Thoracic aorta (tissue), 2 donors: ENCODE measurements around the gene TCEAL4. TPM values are rescaled to one million over a fixed set of nuclear protein-coding genes. Genes with fewer than 3 reads are reported as not detected.

ENCODE experiments used
- ATAC-seq: fragments of 150-250 bp; one replicate; pipeline ENCODE4 v1.8.0; 2017; ENCODE audit warnings: low read depth; ENCODE audit not compliant: insufficient number of reproducible peaks, low FRiP score
- DNase-seq: peaks from one replicate; pipeline ENCODE4 v3.0.0-alpha.2; 2020; ENCODE audit warnings: low spot score
- H3K27ac ChIP-seq, 2 donors: fragments of 200-600 bp; sonication (generic); 1 replicate in 1 of 2; 2 replicates in 1 of 2; pipeline ENCODE4 v1.5.1; 2016; ENCODE audit warnings: mild to moderate bottlenecking in 2 of 2, moderate library complexity in 2 of 2
- H3K27me3 ChIP-seq: fragments of 200-600 bp; sonication (generic); replicated peaks from 2 replicates; pipeline ENCODE4 v1.6.0; 2016; ENCODE audit warnings: mild to moderate bottlenecking; ENCODE audit not compliant: insufficient read depth
- H3K36me3 ChIP-seq: fragments of 200-600 bp; sonication (generic); one replicate; pipeline ENCODE4 v1.5.1; 2016
- H3K4me1 ChIP-seq, 2 donors: fragments of 200-600 bp; sonication (generic); 1 replicate in 1 of 2; 2 replicates in 1 of 2; pipeline versions ENCODE4 v1.5.1 to v1.6.0; 2016; ENCODE audit warnings: low read depth in 2 of 2, mild to moderate bottlenecking in 1 of 2; ENCODE audit not compliant: control insufficient read depth in 1 of 2
- H3K4me3 ChIP-seq: fragments of 200-600 bp; sonication (generic); 2 replicates; pipeline ENCODE4 v1.5.1; 2016; ENCODE audit warnings: mild to moderate bottlenecking
- H3K9me3 ChIP-seq: fragments of 200-600 bp; sonication (generic); 2 replicates; pipeline ENCODE4 v1.5.1; 2016
- total RNA-seq, 2 donors: library from RNA; depleted of rRNA; stranded (reverse); fragments of >200 nt; gene quantifications; one replicate each; pipeline versions ENCODE4 v1.1.0 to v1.2.3, GENCODE V29; 2016
- TF ChIP-seq, protein P1 (sequence below): fragments of 200-600 bp; sonication (generic); IDR thresholded peaks from one replicate; pipeline ENCODE4 v1.5.1; 2019; ENCODE audit warnings: antibody characterized with exemption

TCEAL4 gene
- total RNA-seq, 2 donors from 2014 or later: 334 to 386 TPM

DNA sequence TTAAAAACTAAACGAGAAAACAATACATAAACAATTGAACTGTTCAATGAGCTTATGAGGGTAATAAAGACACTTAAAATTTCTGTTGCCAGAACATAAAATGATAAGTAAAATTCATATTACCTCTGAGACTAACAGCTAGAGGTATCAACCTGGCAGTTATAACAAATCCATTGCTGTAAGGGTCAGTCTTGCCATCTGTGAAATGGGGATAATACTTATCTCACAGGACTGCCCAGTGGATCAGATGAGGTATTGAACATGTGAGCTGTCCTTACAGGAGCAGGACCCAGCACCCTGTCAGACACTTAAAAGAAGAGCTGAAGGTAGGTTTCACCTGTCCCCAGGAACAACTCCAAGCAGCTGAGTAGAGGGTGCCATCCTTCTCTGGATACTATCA, 25.0 kb downstream of the TCEAL4 start:
- Histone ChIP-seq H3K27me3 (no peaks in the 10 kb centered on the region), H3K4me1 (peaks cover 0 to 6% of the 10 kb centered on the region in 2 donors), H3K9me3 (no peaks in the 10 kb centered on the region), H3K4me3 (no peak overlapping the region), H3K27ac (no peak overlapping the region), H3K36me3 (no peaks in the 10 kb centered on the region)
- DNase-seq: no peak
- no peak for ATAC-seq
- TF ChIP-seq, protein P1, sequence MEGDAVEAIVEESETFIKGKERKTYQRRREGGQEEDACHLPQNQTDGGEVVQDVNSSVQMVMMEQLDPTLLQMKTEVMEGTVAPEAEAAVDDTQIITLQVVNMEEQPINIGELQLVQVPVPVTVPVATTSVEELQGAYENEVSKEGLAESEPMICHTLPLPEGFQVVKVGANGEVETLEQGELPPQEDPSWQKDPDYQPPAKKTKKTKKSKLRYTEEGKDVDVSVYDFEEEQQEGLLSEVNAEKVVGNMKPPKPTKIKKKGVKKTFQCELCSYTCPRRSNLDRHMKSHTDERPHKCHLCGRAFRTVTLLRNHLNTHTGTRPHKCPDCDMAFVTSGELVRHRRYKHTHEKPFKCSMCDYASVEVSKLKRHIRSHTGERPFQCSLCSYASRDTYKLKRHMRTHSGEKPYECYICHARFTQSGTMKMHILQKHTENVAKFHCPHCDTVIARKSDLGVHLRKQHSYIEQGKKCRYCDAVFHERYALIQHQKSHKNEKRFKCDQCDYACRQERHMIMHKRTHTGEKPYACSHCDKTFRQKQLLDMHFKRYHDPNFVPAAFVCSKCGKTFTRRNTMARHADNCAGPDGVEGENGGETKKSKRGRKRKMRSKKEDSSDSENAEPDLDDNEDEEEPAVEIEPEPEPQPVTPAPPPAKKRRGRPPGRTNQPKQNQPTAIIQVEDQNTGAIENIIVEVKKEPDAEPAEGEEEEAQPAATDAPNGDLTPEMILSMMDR: no peak

DNA sequence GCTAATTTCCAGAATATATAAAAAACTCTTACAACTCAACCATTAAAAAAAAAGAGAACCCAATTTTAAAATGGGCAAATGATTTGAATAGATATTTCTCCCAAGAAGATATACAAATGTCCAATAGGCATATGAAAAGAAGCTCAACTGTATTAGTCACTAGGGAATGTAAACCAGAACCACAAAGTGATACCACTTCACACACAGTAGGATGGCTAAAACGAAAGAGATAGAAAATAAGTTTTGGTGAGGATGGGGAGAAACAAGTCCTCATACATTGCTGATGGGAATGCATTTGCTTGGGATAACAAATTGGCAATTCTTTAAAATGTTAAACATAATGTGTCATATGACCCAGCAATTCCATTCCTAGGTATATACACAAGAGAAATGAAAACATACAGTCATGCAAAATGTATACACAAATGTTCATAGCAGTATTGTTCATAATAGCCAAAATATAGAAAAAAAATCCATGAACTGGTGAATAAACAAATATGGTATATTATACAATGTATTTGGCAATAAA, 28.1 kb downstream of the TCEAL4 start:
- TF ChIP-seq, protein P1: no peak
- ATAC-seq: no peak
- no peaks in the 10 kb centered on the region for H3K4me1 ChIP-seq

DNA sequence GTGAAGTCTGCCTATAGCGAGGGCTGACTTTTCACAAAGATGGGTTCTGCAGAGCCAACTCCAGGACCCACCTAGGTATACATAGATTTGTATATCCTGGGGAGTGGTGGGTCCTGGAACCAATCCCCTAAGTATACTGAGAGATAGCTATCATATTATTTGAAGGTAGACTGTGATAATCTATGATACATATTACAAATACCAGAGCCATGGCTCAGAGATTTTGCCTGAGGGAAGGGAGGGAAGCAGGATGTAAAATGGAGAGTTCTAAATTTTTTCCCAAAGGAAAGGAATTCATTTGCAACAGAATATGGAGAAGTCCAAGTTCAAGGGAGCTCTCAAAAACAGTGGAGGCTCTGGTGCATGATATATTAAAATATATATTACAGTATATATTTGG, 29.7 kb downstream of the TCEAL4 start:
- no peaks in the 10 kb centered on the region for H3K36me3 ChIP-seq

More for the DNA sequence above, 28.1 kb downstream of the TCEAL4 start:
- H3K36me3 ChIP-seq: no peaks in the 10 kb centered on the region
- no peaks in the 10 kb centered on the region for H3K27me3 ChIP-seq
- no peak overlapping the region for H3K4me3 ChIP-seq
- DNase-seq: no peak
- no peaks in the 10 kb centered on the region for H3K9me3 ChIP-seq
- H3K27ac ChIP-seq: no peak overlapping the region

DNA sequence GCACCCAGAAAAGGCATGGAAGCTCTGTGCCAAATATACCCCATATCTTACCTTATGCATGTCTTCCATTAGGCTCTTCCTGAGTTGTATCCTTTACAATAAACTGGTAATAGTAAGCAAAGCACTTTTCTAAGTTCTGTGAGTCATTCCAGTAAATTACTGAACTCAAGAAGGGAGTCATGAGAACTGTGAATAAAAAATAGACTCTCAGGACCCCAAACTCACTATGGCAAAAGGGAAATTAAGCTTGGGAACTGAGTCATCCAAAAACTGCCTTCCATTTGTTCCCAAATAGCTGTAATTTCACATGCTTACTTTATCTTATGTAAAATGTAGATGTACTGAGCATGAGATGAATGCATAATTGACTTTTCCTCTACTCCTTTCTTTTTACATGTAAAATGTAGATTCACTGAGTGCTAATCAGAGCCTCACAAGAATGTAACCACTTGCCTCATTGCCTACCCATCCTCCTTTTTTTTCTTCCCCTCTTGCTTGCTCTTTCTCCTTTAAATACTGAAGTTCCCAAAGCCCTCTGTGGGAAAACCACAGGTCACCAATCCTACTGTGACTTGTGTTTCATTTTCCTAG, 30.6 kb downstream of the TCEAL4 start:
- Histone ChIP-seq H3K36me3 (no peaks in the 10 kb centered on the region), H3K27ac (no peak overlapping the region), H3K4me1 (no peaks in the 10 kb centered on the region), H3K9me3 (no peaks in the 10 kb centered on the region), H3K4me3 (no peak overlapping the region), H3K27me3 (no peaks in the 10 kb centered on the region)
- no peak for DNase-seq
- no peak for ATAC-seq
- TF ChIP-seq, protein P1: no peak

More for the DNA sequence above, 29.7 kb downstream of the TCEAL4 start:
- Histone ChIP-seq H3K27me3 (no peaks in the 10 kb centered on the region), H3K27ac (no peak overlapping the region), H3K4me3 (no peak overlapping the region), H3K4me1 (no peaks in the 10 kb centered on the region), H3K9me3 (no peaks in the 10 kb centered on the region)
- ATAC-seq (no peak), DNase-seq (no peak)
- TF ChIP-seq, protein P1: no peak

DNA sequence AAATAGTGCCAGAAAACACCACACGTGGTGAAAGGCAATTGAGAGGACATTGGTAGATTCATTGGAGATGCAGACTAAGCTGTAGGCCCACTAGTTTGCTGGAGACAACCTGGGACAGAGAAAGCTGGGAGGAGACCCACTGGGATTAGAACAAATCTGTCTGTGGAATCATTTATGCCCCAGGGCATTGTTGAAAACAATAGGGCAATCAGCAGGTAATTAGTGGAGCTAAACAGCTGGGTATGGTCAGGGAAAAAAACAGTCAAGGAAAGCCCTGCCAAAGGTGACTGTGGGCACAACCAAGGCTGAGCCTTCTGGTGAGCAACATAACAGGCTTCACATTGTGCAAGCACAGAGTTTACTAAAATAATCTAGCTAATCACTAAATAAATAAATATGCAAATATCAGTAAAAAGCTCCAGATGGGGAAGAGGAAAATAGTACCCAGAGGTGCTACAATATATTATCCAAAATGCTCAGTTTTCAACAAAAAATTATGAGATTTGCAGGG, 31.4 kb downstream of the TCEAL4 start:
- H3K27me3 ChIP-seq: no peaks in the 10 kb centered on the region
- DNase-seq (no peak), ATAC-seq (no peak)
- no peak overlapping the region for H3K4me3 ChIP-seq
- H3K36me3 ChIP-seq: no peaks in the 10 kb centered on the region
- no peaks in the 10 kb centered on the region for H3K4me1 ChIP-seq
- TF ChIP-seq, protein P1: no peak
- no peak overlapping the region for H3K27ac ChIP-seq
- H3K9me3 ChIP-seq: no peaks in the 10 kb centered on the region
